H9 (cell line): ENCODE data around the gene SPATA6L. TPM values are rescaled to one million over a fixed set of nuclear protein-coding genes. Genes with fewer than 3 reads are reported as not detected.

Experiments used
- DNase-seq: peaks from one replicate; pipeline ENCODE4 v3.0.0-alpha.2; 2017
- H2AFZ ChIP-seq: one replicate; pipeline ENCODE4 v1.6.1; 2013; ENCODE audit warnings: mild to moderate bottlenecking, low read length, control low read depth, moderate library complexity
- H2AK5ac ChIP-seq: 2 replicates; pipeline ENCODE4 v1.6.1; 2013; ENCODE audit warnings: low read length, control low read depth, mixed read lengths; ENCODE audit not compliant: insufficient read length
- H2BK120ac ChIP-seq: one replicate; pipeline ENCODE4 v1.6.1; 2013; ENCODE audit warnings: low read depth, mild to moderate bottlenecking, low read length, control low read depth, inconsistent platforms; ENCODE audit not compliant: poor library complexity, severe bottlenecking
- H2BK12ac ChIP-seq: 2 replicates; pipeline ENCODE4 v1.6.1; 2013; ENCODE audit warnings: low read length, control low read depth, mixed read lengths, low read depth; ENCODE audit not compliant: insufficient read length
- H2BK15ac ChIP-seq: 2 replicates; pipeline ENCODE4 v1.6.1; 2013; ENCODE audit warnings: low read depth, low read length, control low read depth
- H2BK20ac ChIP-seq: one replicate; pipeline ENCODE4 v1.6.1; 2013; ENCODE audit warnings: low read depth, mild to moderate bottlenecking, low read length, control low read depth, inconsistent platforms; ENCODE audit not compliant: poor library complexity, severe bottlenecking
- H2BK5ac ChIP-seq: 2 replicates; pipeline ENCODE4 v1.6.1; 2013; ENCODE audit warnings: low read length, control low read depth, mixed read lengths; ENCODE audit not compliant: insufficient read length
- H3K14ac ChIP-seq: 2 replicates; pipeline ENCODE4 v1.6.1; 2013; ENCODE audit warnings: low read length, control low read depth; ENCODE audit not compliant: insufficient read depth
- H3K18ac ChIP-seq: 2 replicates; pipeline ENCODE4 v1.6.1; 2013; ENCODE audit warnings: low read depth, mild to moderate bottlenecking, mixed read lengths, low read length, control low read depth; ENCODE audit not compliant: insufficient read length
- H3K23ac ChIP-seq: 2 replicates; pipeline ENCODE4 v1.6.1; 2013; ENCODE audit warnings: low read length, control low read depth, mixed read lengths, low read depth; ENCODE audit not compliant: insufficient read length
- H3K23me2 ChIP-seq: 2 replicates; pipeline ENCODE4 v1.6.1; 2013; ENCODE audit warnings: low read depth, mild to moderate bottlenecking, mixed read lengths, low read length, control low read depth; ENCODE audit not compliant: insufficient read length, poor library complexity, severe bottlenecking
- H3K27ac ChIP-seq: 2 replicates; pipeline ENCODE4 v1.5.1; 2013; ENCODE audit warnings: low read length, control low read depth, mixed read lengths, low read depth; ENCODE audit not compliant: insufficient read length
- H3K27me3 ChIP-seq: 2 replicates; pipeline ENCODE4 v1.6.1; 2013; ENCODE audit warnings: low read length, control low read depth, inconsistent platforms; ENCODE audit not compliant: insufficient read depth
- H3K4ac ChIP-seq: 2 replicates; pipeline ENCODE4 v1.6.1; 2013; ENCODE audit warnings: low read depth, mild to moderate bottlenecking, control low read depth, inconsistent platforms, low read length, moderate library complexity
- H3K4me1 ChIP-seq: 2 replicates; pipeline ENCODE4 v1.6.1; 2013; ENCODE audit warnings: low read length, control low read depth, inconsistent platforms; ENCODE audit not compliant: insufficient read depth
- H3K4me2 ChIP-seq: 2 replicates; pipeline ENCODE4 v1.6.1; 2013; ENCODE audit warnings: low read length, control low read depth, mixed read lengths; ENCODE audit not compliant: insufficient read length, insufficient read depth
- H3K56ac ChIP-seq: 2 replicates; pipeline ENCODE4 v1.6.1; 2013; ENCODE audit warnings: low read depth, mild to moderate bottlenecking, mixed read lengths, low read length, control low read depth; ENCODE audit not compliant: insufficient read length
- H3K79me1 ChIP-seq: 2 replicates; pipeline ENCODE4 v1.6.1; 2013; ENCODE audit warnings: low read depth, mild to moderate bottlenecking, moderate library complexity, low read length, control low read depth, inconsistent platforms; ENCODE audit not compliant: insufficient read depth, poor library complexity, severe bottlenecking
- H3K79me2 ChIP-seq: 2 replicates; pipeline ENCODE4 v1.6.1; 2013; ENCODE audit warnings: low read length, control low read depth, inconsistent platforms; ENCODE audit not compliant: insufficient read depth
- H3K9ac ChIP-seq: 2 replicates; pipeline ENCODE4 v1.6.1; 2013; ENCODE audit warnings: low read length, control low read depth, mixed read lengths; ENCODE audit not compliant: insufficient read length; ENCODE audit errors: extremely low read depth
- H3K9me3 ChIP-seq: one replicate; pipeline ENCODE4 v1.6.1; 2013; ENCODE audit warnings: low read depth, low read length, inconsistent platforms; ENCODE audit not compliant: control insufficient read depth
- H3T11ph ChIP-seq: one replicate; pipeline ENCODE4 v1.6.1; 2013; ENCODE audit warnings: mild to moderate bottlenecking, low read length, control low read depth, inconsistent platforms
- H4K20me1 ChIP-seq: one replicate; pipeline ENCODE4 v1.6.1; 2013; ENCODE audit not compliant: control insufficient read depth, insufficient read length, insufficient read depth
- H4K5ac ChIP-seq: 2 replicates; pipeline ENCODE4 v1.6.1; 2013; ENCODE audit warnings: low read depth, mild to moderate bottlenecking, mixed read lengths, low read length, control low read depth; ENCODE audit not compliant: insufficient read length
- H4K8ac ChIP-seq: replicated peaks from 2 replicates; pipeline ENCODE4 v1.6.1; 2013; ENCODE audit warnings: low read length, control low read depth, mixed read lengths, low read depth; ENCODE audit not compliant: insufficient read length
- H4K91ac ChIP-seq: 2 replicates; pipeline ENCODE4 v1.6.1; 2013; ENCODE audit warnings: low read depth, mild to moderate bottlenecking, moderate library complexity, mixed read lengths, low read length, control low read depth; ENCODE audit not compliant: insufficient read length
- H3K27ac Mint-ChIP-seq, 3 experiments: 2 replicates in 2 of 3; 3 replicates in 1 of 3; pipeline ENCODE4 v1.8.0; 2020 to 2021; ENCODE audit warnings: mixed read lengths in 3 of 3, mild to moderate bottlenecking in 1 of 3, moderate library complexity in 1 of 3
- H3K27me3 Mint-ChIP-seq: 2 replicates; pipeline ENCODE4 v1.8.0; 2021; ENCODE audit warnings: low read depth, mild to moderate bottlenecking, moderate library complexity, mixed read lengths
- H3K36me3 Mint-ChIP-seq, 3 experiments: 2 replicates in 2 of 3; 3 replicates in 1 of 3; pipeline ENCODE4 v1.8.0; 2020 to 2021; ENCODE audit warnings: low read depth in 3 of 3, mixed read lengths in 3 of 3; ENCODE audit not compliant: insufficient read depth in 1 of 3
- H3K4me1 Mint-ChIP-seq, 2 experiments: 2 replicates each; pipeline ENCODE4 v1.8.0; 2020; ENCODE audit warnings: mixed read lengths in 2 of 2
- H3K4me3 Mint-ChIP-seq, 2 experiments: 2 replicates in 1 of 2; 3 replicates in 1 of 2; pipeline ENCODE4 v1.8.0; 2020 to 2021; ENCODE audit warnings: mild to moderate bottlenecking in 2 of 2, mixed read lengths in 2 of 2, moderate library complexity in 1 of 2
- H3K9me3 Mint-ChIP-seq, 2 experiments: 2 replicates in 1 of 2; 3 replicates in 1 of 2; pipeline ENCODE4 v1.8.0; 2020; ENCODE audit warnings: mild to moderate bottlenecking in 2 of 2, mixed read lengths in 2 of 2, moderate library complexity in 1 of 2
- WGBS: extraction: QIAGEN DNeasy Blood & Tissue Kit; methylation state at CpG from one replicate; pipeline ENCODE4 v1.1.7; 2013; ENCODE audit warnings: missing lambda C conversion rate, low lambda C conversion rate, mixed read lengths; ENCODE audit not compliant: insufficient read length; ENCODE audit errors: extremely low coverage; 5-methylcytosine and 5-hydroxymethylcytosine counted together
- total RNA-seq: library from RNA; stranded (reverse); gene quantifications from 2 replicates; pipeline ENCODE4 v1.2.1, GENCODE V29; 2021
- TF ChIP-seq, protein P1 (sequence below): fragments of 200-600 bp; sonication (generic); conservative IDR thresholded peaks from 3 replicates; pipeline ENCODE4 v1.8.0; 2021; ENCODE audit warnings: antibody characterized with exemption, mild to moderate bottlenecking

The SPATA6L gene
- total RNA-seq, 1 experiment from 2014 or later: 0.87 TPM

- Histone ChIP-seq H3K14ac (no peak overlapping the region), H4K91ac (no peak overlapping the region), H3K18ac (no peak overlapping the region), H4K5ac (no peak overlapping the region), H2BK120ac (no peak overlapping the region), H2BK5ac (no peak overlapping the region), H3K4me2 (no peak overlapping the region), H3K27ac (no peak overlapping the region), H2BK15ac (no peak overlapping the region), H3K9me3 (no peaks in the 10 kb centered on the region), H2BK12ac (no peak overlapping the region), H3K9ac (no peak overlapping the region), H3K23me2 (no peaks in the 10 kb centered on the region), H3K79me2 (no peaks in the 10 kb centered on the region), H3K23ac (no peak overlapping the region), H4K20me1 (no peaks in the 10 kb centered on the region), H4K8ac (no peak overlapping the region), H3K27me3 (no peaks in the 10 kb centered on the region), H3K4ac (no peak overlapping the region), H2AFZ (no peak overlapping the region), H3K4me1 (no peaks in the 10 kb centered on the region), H2BK20ac (no peak overlapping the region), H3K56ac (no peak overlapping the region), H2AK5ac (no peak overlapping the region), H3K79me1 (no peaks in the 10 kb centered on the region), H3T11ph (no peak overlapping the region)
- TF ChIP-seq, protein P1, sequence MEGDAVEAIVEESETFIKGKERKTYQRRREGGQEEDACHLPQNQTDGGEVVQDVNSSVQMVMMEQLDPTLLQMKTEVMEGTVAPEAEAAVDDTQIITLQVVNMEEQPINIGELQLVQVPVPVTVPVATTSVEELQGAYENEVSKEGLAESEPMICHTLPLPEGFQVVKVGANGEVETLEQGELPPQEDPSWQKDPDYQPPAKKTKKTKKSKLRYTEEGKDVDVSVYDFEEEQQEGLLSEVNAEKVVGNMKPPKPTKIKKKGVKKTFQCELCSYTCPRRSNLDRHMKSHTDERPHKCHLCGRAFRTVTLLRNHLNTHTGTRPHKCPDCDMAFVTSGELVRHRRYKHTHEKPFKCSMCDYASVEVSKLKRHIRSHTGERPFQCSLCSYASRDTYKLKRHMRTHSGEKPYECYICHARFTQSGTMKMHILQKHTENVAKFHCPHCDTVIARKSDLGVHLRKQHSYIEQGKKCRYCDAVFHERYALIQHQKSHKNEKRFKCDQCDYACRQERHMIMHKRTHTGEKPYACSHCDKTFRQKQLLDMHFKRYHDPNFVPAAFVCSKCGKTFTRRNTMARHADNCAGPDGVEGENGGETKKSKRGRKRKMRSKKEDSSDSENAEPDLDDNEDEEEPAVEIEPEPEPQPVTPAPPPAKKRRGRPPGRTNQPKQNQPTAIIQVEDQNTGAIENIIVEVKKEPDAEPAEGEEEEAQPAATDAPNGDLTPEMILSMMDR: no peak
- peaks cover 0 to 6% of the 10 kb centered on the region in 2 experiments; a peak in 3 of 4 replicates for H3K4me1 Mint-ChIP-seq
- no CpG with 5 or more reads among the region's 4 CpGs for WGBS
- H3K9me3 Mint-ChIP-seq: no peaks in the 10 kb centered on the region
- no peaks in the 10 kb centered on the region for H3K27me3 Mint-ChIP-seq
- H3K36me3 Mint-ChIP-seq: no peaks in the 10 kb centered on the region; a peak in 2 of 7 replicates
- H3K27ac Mint-ChIP-seq: peak overlapping the region in 1 of 3 experiments; percentile 2; a peak in 2 of 7 replicates
- DNase-seq: no peak
- no peak overlapping the region; a peak in 1 of 5 replicates for H3K4me3 Mint-ChIP-seq
Measured at GRCh38 chr9:4549751-4550295, 116.5 kb downstream of the SPATA6L start.
